ENCODE data around the gene RNF220. TPM values are rescaled to one million over a fixed set of nuclear protein-coding genes. Genes with fewer than 3 reads are reported as not detected.

The RNF220 gene
- total and polyA plus RNA-seq, 2 donors from 2014 or later = 66.9 to 69.0 TPM

DNA sequence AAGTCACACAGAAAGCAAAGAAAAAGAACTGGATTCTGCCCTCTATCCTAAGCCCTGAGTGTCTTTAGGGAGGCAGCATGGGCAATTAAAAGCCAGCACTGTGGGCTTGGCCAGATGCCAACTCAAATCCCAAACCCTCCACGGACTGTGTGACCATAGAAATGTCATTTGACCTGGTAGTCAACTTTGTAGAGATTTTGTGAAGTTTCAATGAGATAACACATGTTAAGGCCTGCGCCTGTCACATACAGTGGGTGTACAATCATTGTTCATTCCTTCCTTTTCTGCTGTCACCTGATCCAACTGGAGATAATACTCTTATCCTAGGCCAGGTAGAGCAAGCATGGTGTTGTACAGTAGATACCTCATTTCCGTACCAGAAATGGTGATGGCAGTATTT, 215.0 kb downstream of the RNF220 start:
- Histone ChIP-seq H3K36me3 (ENCODE audit: control insufficient read depth in 2 of 3, insufficient read depth in 3 of 3, low read length in 3 of 3) (no peaks in the 10 kb centered on the region), H3K9ac (ENCODE audit: low read length in 3 of 3) (no peak overlapping the region), H3K27me3 (ENCODE audit: control insufficient read depth, insufficient read depth, low read length) (peaks cover 16% of the 10 kb centered on the region), H3K27ac (ENCODE audit: low read depth in 2 of 2, low read length in 2 of 2) (no peak overlapping the region), H3K4me1 (ENCODE audit: control insufficient read depth in 2 of 3, insufficient read depth in 2 of 3, low read depth in 1 of 3, low read length in 3 of 3) (peaks cover 0 to 12% (median 0%) of the 10 kb centered on the region in 3 donors), H3K9me3 (ENCODE audit: control insufficient read depth in 2 of 3, insufficient read depth in 1 of 3, low read length in 3 of 3) (no peaks in the 10 kb centered on the region), H3K4me3 (ENCODE audit: low read length in 3 of 3) (no peak overlapping the region)
- intact Hi-C loops (cut with DNase I) = no loop called here
- FAIRE-seq (no peak), DNase-seq (no peak)
- TF ChIP-seq, protein P1, sequence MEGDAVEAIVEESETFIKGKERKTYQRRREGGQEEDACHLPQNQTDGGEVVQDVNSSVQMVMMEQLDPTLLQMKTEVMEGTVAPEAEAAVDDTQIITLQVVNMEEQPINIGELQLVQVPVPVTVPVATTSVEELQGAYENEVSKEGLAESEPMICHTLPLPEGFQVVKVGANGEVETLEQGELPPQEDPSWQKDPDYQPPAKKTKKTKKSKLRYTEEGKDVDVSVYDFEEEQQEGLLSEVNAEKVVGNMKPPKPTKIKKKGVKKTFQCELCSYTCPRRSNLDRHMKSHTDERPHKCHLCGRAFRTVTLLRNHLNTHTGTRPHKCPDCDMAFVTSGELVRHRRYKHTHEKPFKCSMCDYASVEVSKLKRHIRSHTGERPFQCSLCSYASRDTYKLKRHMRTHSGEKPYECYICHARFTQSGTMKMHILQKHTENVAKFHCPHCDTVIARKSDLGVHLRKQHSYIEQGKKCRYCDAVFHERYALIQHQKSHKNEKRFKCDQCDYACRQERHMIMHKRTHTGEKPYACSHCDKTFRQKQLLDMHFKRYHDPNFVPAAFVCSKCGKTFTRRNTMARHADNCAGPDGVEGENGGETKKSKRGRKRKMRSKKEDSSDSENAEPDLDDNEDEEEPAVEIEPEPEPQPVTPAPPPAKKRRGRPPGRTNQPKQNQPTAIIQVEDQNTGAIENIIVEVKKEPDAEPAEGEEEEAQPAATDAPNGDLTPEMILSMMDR (IDR thresholded peaks at IDR 0.05; ENCODE audit: borderline replicate concordance, extremely low read depth, insufficient read depth) = no peak

- no peaks in the 10 kb centered on the region for H3K36me3 ChIP-seq (ENCODE audit: control insufficient read depth in 2 of 3, insufficient read depth in 3 of 3, low read length in 3 of 3)
- intact Hi-C loops (cut with DNase I) = no loop called here
- no peak overlapping the region for H3K4me3 ChIP-seq (ENCODE audit: low read length in 3 of 3)
- TF ChIP-seq, protein P1 (IDR thresholded peaks at IDR 0.05; ENCODE audit: borderline replicate concordance, extremely low read depth, insufficient read depth) = no peak
- no peak overlapping the region for H3K27ac ChIP-seq (ENCODE audit: low read depth in 2 of 2, low read length in 2 of 2)
- H3K9ac ChIP-seq (ENCODE audit: low read length in 3 of 3) = no peak overlapping the region
- FAIRE-seq = no peak
- peaks cover 5% of the 10 kb centered on the region for H3K27me3 ChIP-seq (ENCODE audit: control insufficient read depth, insufficient read depth, low read length)
- no peaks in the 10 kb centered on the region for H3K9me3 ChIP-seq (ENCODE audit: control insufficient read depth in 2 of 3, insufficient read depth in 1 of 3, low read length in 3 of 3)
- peak in 4 of 5 donors; percentile 80 to 89 (median 84) for DNase-seq
- peaks cover 0 to 12% (median 0%) of the 10 kb centered on the region in 3 donors for H3K4me1 ChIP-seq (ENCODE audit: control insufficient read depth in 2 of 3, insufficient read depth in 2 of 3, low read depth in 1 of 3, low read length in 3 of 3)
Measured at GRCh38 chr1:44621841-44622286, 216.8 kb downstream of the RNF220 start.

GRCh38 chr1:44624268-44624901, 219.3 kb downstream of the RNF220 start:
- no peaks in the 10 kb centered on the region for H3K36me3 ChIP-seq (ENCODE audit: control insufficient read depth in 2 of 3, insufficient read depth in 3 of 3, low read length in 3 of 3)
- FAIRE-seq (no peak), DNase-seq (no peak)
- H3K4me1 ChIP-seq (ENCODE audit: control insufficient read depth in 2 of 3, insufficient read depth in 2 of 3, low read depth in 1 of 3, low read length in 3 of 3) = peaks cover 0 to 12% (median 0%) of the 10 kb centered on the region in 3 donors
- intact Hi-C loops (cut with DNase I) = no loop called here
- no peak overlapping the region for H3K9ac ChIP-seq (ENCODE audit: low read length in 3 of 3)
- H3K27ac ChIP-seq (ENCODE audit: low read depth in 2 of 2, low read length in 2 of 2) = no peak overlapping the region
- H3K27me3 ChIP-seq (ENCODE audit: control insufficient read depth, insufficient read depth, low read length) = peaks cover 2% of the 10 kb centered on the region
- H3K4me3 ChIP-seq (ENCODE audit: low read length in 3 of 3) = no peak overlapping the region
- TF ChIP-seq, protein P1 (IDR thresholded peaks at IDR 0.05; ENCODE audit: borderline replicate concordance, extremely low read depth, insufficient read depth) = no peak
- no peaks in the 10 kb centered on the region for H3K9me3 ChIP-seq (ENCODE audit: control insufficient read depth in 2 of 3, insufficient read depth in 1 of 3, low read length in 3 of 3)

All from kidney (tissue), 14 donors.